ENCODE data around the gene TTPAL. TPM values are rescaled to one million over a fixed set of nuclear protein-coding genes. Genes with fewer than 3 reads are reported as not detected.
A peak's percentile ranks its signal among the peaks of the same experiment; 100 is the strongest.

TTPAL gene
- total RNA-seq, 1 donor from 2014 or later = 7.9 TPM

GRCh38 chr20:44521484-44522481 is 46.1 kb downstream of the TTPAL start, which contains the start of gene SERINC3:
Gene SERINC3, minus strand, starts transcription at chr20:44522070. Its CDS starts 119 bp downstream, at chr20:44521951.
- TF ChIP-seq CTCF (conservative IDR thresholded peaks at IDR 0.05; ENCODE audit: low read depth, low read length) = peak; percentile 21
- peak; percentile 61 for DNase-seq (ENCODE audit: low read depth)
- H3K4me3 ChIP-seq (ENCODE audit: low read depth, low read length) = peak within 1 kb of the TSS; percentile 93

- no peak overlapping the region for H3K4me3 ChIP-seq (ENCODE audit: low read depth, low read length)
- no peak for DNase-seq (ENCODE audit: low read depth)
- no peak for TF ChIP-seq CTCF (conservative IDR thresholded peaks at IDR 0.05; ENCODE audit: low read depth, low read length)
These were observed 47.2 kb downstream of the TTPAL start for GRCh38 chr20:44522841-44523240.

GRCh38 chr20:44523746-44524145 is 48.1 kb downstream of the TTPAL start:
- no peak overlapping the region for H3K4me3 ChIP-seq (ENCODE audit: low read depth, low read length)
- TF ChIP-seq CTCF (conservative IDR thresholded peaks at IDR 0.05; ENCODE audit: low read depth, low read length) = no peak
- DNase-seq (ENCODE audit: low read depth) = no peak

GRCh38 chr20:44526129-44526528 is 50.5 kb downstream of the TTPAL start:
- H3K4me3 ChIP-seq (ENCODE audit: low read depth, low read length) = no peak overlapping the region
- no peak for TF ChIP-seq CTCF (conservative IDR thresholded peaks at IDR 0.05; ENCODE audit: low read depth, low read length)
- no peak for DNase-seq (ENCODE audit: low read depth)

GRCh38 chr20:44527716-44528199 is 52.1 kb downstream of the TTPAL start:
- TF ChIP-seq CTCF (conservative IDR thresholded peaks at IDR 0.05; ENCODE audit: low read depth, low read length) = no peak
- H3K4me3 ChIP-seq (ENCODE audit: low read depth, low read length) = no peak overlapping the region
- DNase-seq (ENCODE audit: low read depth) = no peak

GRCh38 chr20:44528309-44528708 is 52.6 kb downstream of the TTPAL start:
- H3K4me3 ChIP-seq (ENCODE audit: low read depth, low read length) = no peak overlapping the region
- TF ChIP-seq CTCF (conservative IDR thresholded peaks at IDR 0.05; ENCODE audit: low read depth, low read length) = no peak
- DNase-seq (ENCODE audit: low read depth) = no peak

Measured in epithelial cell of proximal tubule (primary cell).